Activated gamma-delta T cell treated with anti-CD3 and anti-CD28 coated beads, Interleukin-2, amount 50 U/mL, for 16 hours (primary cell): ENCODE results near the gene CIAPIN1.
"Not testable (repeated sequence)": the region's sequence is repeated elsewhere in the genome, so short reads cannot be mapped to it uniquely, and the experiment has no call there.

Experiments
- DNase-seq: peaks from one replicate; pipeline ENCODE4 v3.0.0-alpha.2; 2020; ENCODE audit warnings: low read depth

CIAPIN1 gene

GRCh38 chr16:57440551-57440950, 6.6 kb downstream of the CIAPIN1 start:
- DNase-seq: not testable (repeated sequence)

- DNase-seq: not testable (repeated sequence)
Observed at GRCh38 chr16:57439947-57440346, 7.2 kb downstream of the CIAPIN1 start.

GRCh38 chr16:57435838-57436237, 11.3 kb downstream of the CIAPIN1 start:
- no peak for DNase-seq

GRCh38 chr16:57434003-57434402, 13.2 kb downstream of the CIAPIN1 start:
- no peak for DNase-seq

- no peak for DNase-seq
Observed at GRCh38 chr16:57432989-57433388, 14.2 kb downstream of the CIAPIN1 start.

GRCh38 chr16:57432505-57432904, 14.7 kb downstream of the CIAPIN1 start:
- DNase-seq: no peak

GRCh38 chr16:57430955-57431354, 16.2 kb downstream of the CIAPIN1 start:
- DNase-seq: no peak

- DNase-seq: no peak
Observed at GRCh38 chr16:57427824-57428223, 19.4 kb downstream of the CIAPIN1 start.

- DNase-seq: no peak
Observed at GRCh38 chr16:57427307-57427706, 19.9 kb downstream of the CIAPIN1 start.

- DNase-seq: no peak
Observed at GRCh38 chr16:57426356-57426755, 20.8 kb downstream of the CIAPIN1 start.

GRCh38 chr16:57424583-57424982, 22.6 kb downstream of the CIAPIN1 start:
- no peak for DNase-seq

GRCh38 chr16:57423152-57423551, 24.0 kb downstream of the CIAPIN1 start:
- no peak for DNase-seq

- no peak for DNase-seq
Observed at GRCh38 chr16:57422026-57422944, 24.9 kb downstream of the CIAPIN1 start.

- DNase-seq: no peak
Observed at GRCh38 chr16:57419506-57419905, 27.7 kb downstream of the CIAPIN1 start.

- no peak for DNase-seq
Observed at GRCh38 chr16:57416084-57416483, 31.1 kb downstream of the CIAPIN1 start.

GRCh38 chr16:57413733-57414132, 33.5 kb downstream of the CIAPIN1 start:
- no peak for DNase-seq

GRCh38 chr16:57413301-57413730, 33.9 kb downstream of the CIAPIN1 start:
- no peak for DNase-seq

- no peak for DNase-seq
Observed at GRCh38 chr16:57412584-57412983, 34.6 kb downstream of the CIAPIN1 start.

- no peak for DNase-seq
Observed at GRCh38 chr16:57411362-57411976, 35.7 kb downstream of the CIAPIN1 start.

GRCh38 chr16:57409870-57410587, 37.2 kb downstream of the CIAPIN1 start:
- no peak for DNase-seq

GRCh38 chr16:57409065-57409464, 38.1 kb downstream of the CIAPIN1 start:
- no peak for DNase-seq

- DNase-seq: no peak
Observed at GRCh38 chr16:57407521-57408353, 39.4 kb downstream of the CIAPIN1 start.
